GM23338 (cell line): ENCODE data around the gene ADGRF4. TPM values are rescaled to one million over a fixed set of nuclear protein-coding genes. Genes with fewer than 3 reads are reported as not detected.

ENCODE experiments used
- ATAC-seq: fragments of 200-7000 bp; cut with Tn5 transposase; 3 replicates; pipeline ENCODE4 v1.9.1; 2020
- DNase-seq: peaks from one replicate; pipeline ENCODE4 v3.0.0-alpha.2; 2015; ENCODE audit warnings: low spot score
- H2AFZ ChIP-seq: fragments of 200-600 bp; sonication (generic); 2 replicates; pipeline ENCODE4 v1.8.0; 2016; ENCODE audit warnings: antibody characterized with exemption, mild to moderate bottlenecking, moderate library complexity
- H3F3A ChIP-seq: fragments of 200-600 bp; sonication (generic); replicated peaks from 2 replicates; pipeline ENCODE4 v1.8.0; 2017; ENCODE audit warnings: antibody characterized with exemption, mixed run types, low read depth
- H3K27ac ChIP-seq: fragments of 200-600 bp; sonication (generic); 2 replicates; pipeline ENCODE4 v1.6.1; 2016; ENCODE audit warnings: low read depth
- H3K27me3 ChIP-seq: fragments of 200-600 bp; sonication (generic); 2 replicates; pipeline ENCODE4 v1.8.0; 2016; ENCODE audit warnings: mild to moderate bottlenecking, mixed run types, moderate library complexity; ENCODE audit not compliant: insufficient read depth
- H3K36me3 ChIP-seq: fragments of 200-600 bp; sonication (generic); 2 replicates; pipeline ENCODE4 v1.8.0; 2016; ENCODE audit warnings: mild to moderate bottlenecking; ENCODE audit not compliant: insufficient read depth
- H3K4me1 ChIP-seq: fragments of 200-600 bp; sonication (generic); 2 replicates; pipeline ENCODE4 v1.8.0; 2016; ENCODE audit warnings: mild to moderate bottlenecking, moderate library complexity; ENCODE audit not compliant: insufficient read depth
- H3K4me2 ChIP-seq: fragments of 200-600 bp; sonication (generic); 2 replicates; pipeline ENCODE4 v1.7.1; 2017; ENCODE audit warnings: mixed run types
- H3K4me3 ChIP-seq: fragments of 200-600 bp; sonication (generic); 2 replicates; pipeline ENCODE4 v1.6.1; 2016; ENCODE audit warnings: mixed run types
- H3K79me2 ChIP-seq: fragments of 200-600 bp; sonication (generic); replicated peaks from 2 replicates; pipeline ENCODE4 v1.8.0; 2017; ENCODE audit warnings: mild to moderate bottlenecking; ENCODE audit not compliant: insufficient read depth
- H3K9me2 ChIP-seq: fragments of 200-600 bp; sonication (generic); 2 replicates; pipeline ENCODE4 v1.8.0; 2017; ENCODE audit not compliant: insufficient read depth
- H4K20me1 ChIP-seq: fragments of 200-600 bp; sonication (generic); replicated peaks from 2 replicates; pipeline ENCODE4 v1.8.0; 2017; ENCODE audit warnings: mild to moderate bottlenecking; ENCODE audit not compliant: insufficient read depth
- H3K27ac Mint-ChIP-seq: 2 replicates; pipeline ENCODE4 v1.8.0; 2020; ENCODE audit warnings: inconsistent platforms, mild to moderate bottlenecking, moderate library complexity, mixed read lengths
- H3K27me3 Mint-ChIP-seq: 3 replicates; pipeline ENCODE4 v1.8.0; 2022; ENCODE audit warnings: low read depth, mild to moderate bottlenecking, moderate library complexity, mixed read lengths, inconsistent platforms; ENCODE audit not compliant: insufficient read depth, poor library complexity
- H3K36me3 Mint-ChIP-seq: 3 replicates; pipeline ENCODE4 v1.8.0; 2021; ENCODE audit warnings: low read depth, mild to moderate bottlenecking, inconsistent platforms, moderate library complexity, mixed read lengths
- H3K4me1 Mint-ChIP-seq: 3 replicates; pipeline ENCODE4 v1.8.0; 2020; ENCODE audit warnings: mild to moderate bottlenecking, inconsistent platforms, mixed read lengths
- H3K4me3 Mint-ChIP-seq: 3 replicates; pipeline ENCODE4 v1.8.0; 2021; ENCODE audit warnings: moderate library complexity, mild to moderate bottlenecking, inconsistent platforms, mixed read lengths
- H3K9me3 Mint-ChIP-seq: 3 replicates; pipeline ENCODE4 v1.8.0; 2020; ENCODE audit warnings: moderate library complexity, mild to moderate bottlenecking, inconsistent platforms, mixed read lengths
- CREB1 ChIP-seq: fragments of 250-450 bp; sonication (Bioruptor Pico); IDR thresholded peaks from 2 replicates; pipeline ENCODE4 v1.5.0; 2020; ENCODE audit warnings: low read depth, mild to moderate bottlenecking, moderate library complexity
- CTCF ChIP-seq, 2 experiments: fragments of 200-600 bp in 1 of 2; sonication (generic) in 1 of 2; conservative IDR thresholded peaks; 2 replicates each; pipeline versions ENCODE4 v1.5.1 to v1.6.1; 2016 to 2017; ENCODE audit warnings: antibody characterized with exemption in 2 of 2, low read depth in 2 of 2, mild to moderate bottlenecking in 2 of 2, moderate library complexity in 1 of 2
- EZH2 ChIP-seq: fragments of 200-600 bp; sonication (generic); IDR thresholded peaks from one replicate; pipeline ENCODE4 v1.8.0; 2017; ENCODE audit warnings: antibody characterized with exemption, mild to moderate bottlenecking, low read depth; ENCODE audit not compliant: unreplicated experiment
- EZH2phosphoT487 ChIP-seq: fragments of 200-600 bp; sonication (generic); IDR thresholded peaks from one replicate; pipeline ENCODE4 v1.8.1; 2018; ENCODE audit warnings: antibody characterized with exemption; ENCODE audit not compliant: unreplicated experiment
- JUNB ChIP-seq: IDR thresholded peaks from one replicate; pipeline ENCODE4 v1.6.1; 2016; ENCODE audit warnings: antibody characterized with exemption; ENCODE audit not compliant: unreplicated experiment
- NANOG ChIP-seq: IDR thresholded peaks from 2 replicates; pipeline ENCODE4 v1.6.1; 2016; ENCODE audit warnings: antibody characterized with exemption, borderline replicate concordance
- POLR2AphosphoS5 ChIP-seq: IDR thresholded peaks from 2 replicates; pipeline ENCODE4 v1.6.1; 2016; ENCODE audit warnings: antibody characterized with exemption, low read depth
- STAT1 ChIP-seq: IDR thresholded peaks from one replicate; pipeline ENCODE4 v1.6.1; 2016; ENCODE audit warnings: antibody characterized with exemption; ENCODE audit not compliant: unreplicated experiment
- ZNF114 ChIP-seq: fragments of 250-450 bp; sonication (Bioruptor Pico); IDR thresholded peaks from 2 replicates; pipeline ENCODE4 v1.5.0; 2020; ENCODE audit warnings: mild to moderate bottlenecking, moderate library complexity
- ZNF331 ChIP-seq: fragments of 250-450 bp; sonication (Bioruptor Pico); IDR thresholded peaks from 2 replicates; pipeline ENCODE4 v1.5.0; 2020; ENCODE audit warnings: low read depth, mild to moderate bottlenecking, moderate library complexity
- polyA plus RNA-seq: library from polyadenylated mRNA; unstranded; fragments of >200 nt; fragmentation: Nextera tagmentation; extraction: Ambion mirVana; gene quantifications from 2 replicates; pipeline ENCODE4 v1.2.1, GENCODE V29; 2016
- total RNA-seq: library from RNA; depleted of rRNA; stranded (reverse); fragments of >200 nt; shearing (Covaris generic); gene quantifications from 2 replicates; pipeline ENCODE4 v1.2.3, GENCODE V29; 2014
- TF ChIP-seq, protein P1 (sequence below): IDR thresholded peaks from 2 replicates; pipeline ENCODE4 v1.6.1; 2016; ENCODE audit warnings: antibody characterized with exemption
- TF ChIP-seq, protein P2 (sequence below): IDR thresholded peaks from one replicate; pipeline ENCODE4 v1.6.1; 2018; ENCODE audit warnings: antibody characterized with exemption; ENCODE audit not compliant: unreplicated experiment

Gene ADGRF4
- total and polyA plus RNA-seq, 2 experiments from 2014 or later, result not detected

GRCh38 chr6:47690791-47691190, 7.6 kb upstream of the ADGRF4 start (continued):
- TF ChIP-seq ZNF114 (no peak), NANOG (no peak), CTCF (conservative IDR thresholded peaks at IDR 0.05; ENCODE audit: low read depth in 2 of 2) (no peak), POLR2AphosphoS5 (no peak), JUNB (no peak), EZH2 (no peak), EZH2phosphoT487 (no peak), CREB1 (CRISPR knock-in tag) (no peak)
- TF ChIP-seq, protein P1, sequence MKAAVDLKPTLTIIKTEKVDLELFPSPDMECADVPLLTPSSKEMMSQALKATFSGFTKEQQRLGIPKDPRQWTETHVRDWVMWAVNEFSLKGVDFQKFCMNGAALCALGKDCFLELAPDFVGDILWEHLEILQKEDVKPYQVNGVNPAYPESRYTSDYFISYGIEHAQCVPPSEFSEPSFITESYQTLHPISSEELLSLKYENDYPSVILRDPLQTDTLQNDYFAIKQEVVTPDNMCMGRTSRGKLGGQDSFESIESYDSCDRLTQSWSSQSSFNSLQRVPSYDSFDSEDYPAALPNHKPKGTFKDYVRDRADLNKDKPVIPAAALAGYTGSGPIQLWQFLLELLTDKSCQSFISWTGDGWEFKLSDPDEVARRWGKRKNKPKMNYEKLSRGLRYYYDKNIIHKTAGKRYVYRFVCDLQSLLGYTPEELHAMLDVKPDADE, result no peak
- TF ChIP-seq, protein P2, sequence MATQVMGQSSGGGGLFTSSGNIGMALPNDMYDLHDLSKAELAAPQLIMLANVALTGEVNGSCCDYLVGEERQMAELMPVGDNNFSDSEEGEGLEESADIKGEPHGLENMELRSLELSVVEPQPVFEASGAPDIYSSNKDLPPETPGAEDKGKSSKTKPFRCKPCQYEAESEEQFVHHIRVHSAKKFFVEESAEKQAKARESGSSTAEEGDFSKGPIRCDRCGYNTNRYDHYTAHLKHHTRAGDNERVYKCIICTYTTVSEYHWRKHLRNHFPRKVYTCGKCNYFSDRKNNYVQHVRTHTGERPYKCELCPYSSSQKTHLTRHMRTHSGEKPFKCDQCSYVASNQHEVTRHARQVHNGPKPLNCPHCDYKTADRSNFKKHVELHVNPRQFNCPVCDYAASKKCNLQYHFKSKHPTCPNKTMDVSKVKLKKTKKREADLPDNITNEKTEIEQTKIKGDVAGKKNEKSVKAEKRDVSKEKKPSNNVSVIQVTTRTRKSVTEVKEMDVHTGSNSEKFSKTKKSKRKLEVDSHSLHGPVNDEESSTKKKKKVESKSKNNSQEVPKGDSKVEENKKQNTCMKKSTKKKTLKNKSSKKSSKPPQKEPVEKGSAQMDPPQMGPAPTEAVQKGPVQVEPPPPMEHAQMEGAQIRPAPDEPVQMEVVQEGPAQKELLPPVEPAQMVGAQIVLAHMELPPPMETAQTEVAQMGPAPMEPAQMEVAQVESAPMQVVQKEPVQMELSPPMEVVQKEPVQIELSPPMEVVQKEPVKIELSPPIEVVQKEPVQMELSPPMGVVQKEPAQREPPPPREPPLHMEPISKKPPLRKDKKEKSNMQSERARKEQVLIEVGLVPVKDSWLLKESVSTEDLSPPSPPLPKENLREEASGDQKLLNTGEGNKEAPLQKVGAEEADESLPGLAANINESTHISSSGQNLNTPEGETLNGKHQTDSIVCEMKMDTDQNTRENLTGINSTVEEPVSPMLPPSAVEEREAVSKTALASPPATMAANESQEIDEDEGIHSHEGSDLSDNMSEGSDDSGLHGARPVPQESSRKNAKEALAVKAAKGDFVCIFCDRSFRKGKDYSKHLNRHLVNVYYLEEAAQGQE, result no peak

GRCh38 chr6:47697925-47698324, 455 bp upstream of the ADGRF4 start:
- Histone ChIP-seq H3K79me2 (no peaks in the 10 kb centered on the region), H3K4me1 (peaks cover 11% of the 10 kb centered on the region; the same call in 1 of the 2 replicates), H2AFZ (peak overlapping the region; percentile 56; the same call in 1 of the 2 replicates), H3F3A (no peaks in the 10 kb centered on the region), H3K27ac (no peak overlapping the region), H3K4me2 (no peak overlapping the region), H4K20me1 (no peaks in the 10 kb centered on the region), H3K4me3 (no peak overlapping the region), H3K36me3 (no peaks in the 10 kb centered on the region), H3K9me2 (peaks cover 4% of the 10 kb centered on the region; the same call in 1 of the 2 replicates), H3K27me3 (no peaks in the 10 kb centered on the region)
- H3K4me3 Mint-ChIP-seq, result no peak overlapping the region
- H3K4me1 Mint-ChIP-seq, result peaks cover 5% of the 10 kb centered on the region; the same call in 1 of the 3 replicates
- TF ChIP-seq, protein P2, result no peak
- TF ChIP-seq STAT1 (no peak), ZNF331 (CRISPR knock-in tag) (no peak)
- H3K9me3 Mint-ChIP-seq, result no peaks in the 10 kb centered on the region
- ATAC-seq (no peak), DNase-seq (no peak)
- H3K27ac Mint-ChIP-seq, result no peak overlapping the region
- peaks cover 2% of the 10 kb centered on the region for H3K27me3 Mint-ChIP-seq
- H3K36me3 Mint-ChIP-seq, result no peaks in the 10 kb centered on the region
